ENCODE results near the gene EMX1.
A peak's percentile ranks its signal among the peaks of the same experiment; 100 is the strongest.

The EMX1 gene

GRCh38 chr2:72980535-72981217 lies 63.4 kb downstream of the EMX1 start:
- TF ChIP-seq, protein P1, sequence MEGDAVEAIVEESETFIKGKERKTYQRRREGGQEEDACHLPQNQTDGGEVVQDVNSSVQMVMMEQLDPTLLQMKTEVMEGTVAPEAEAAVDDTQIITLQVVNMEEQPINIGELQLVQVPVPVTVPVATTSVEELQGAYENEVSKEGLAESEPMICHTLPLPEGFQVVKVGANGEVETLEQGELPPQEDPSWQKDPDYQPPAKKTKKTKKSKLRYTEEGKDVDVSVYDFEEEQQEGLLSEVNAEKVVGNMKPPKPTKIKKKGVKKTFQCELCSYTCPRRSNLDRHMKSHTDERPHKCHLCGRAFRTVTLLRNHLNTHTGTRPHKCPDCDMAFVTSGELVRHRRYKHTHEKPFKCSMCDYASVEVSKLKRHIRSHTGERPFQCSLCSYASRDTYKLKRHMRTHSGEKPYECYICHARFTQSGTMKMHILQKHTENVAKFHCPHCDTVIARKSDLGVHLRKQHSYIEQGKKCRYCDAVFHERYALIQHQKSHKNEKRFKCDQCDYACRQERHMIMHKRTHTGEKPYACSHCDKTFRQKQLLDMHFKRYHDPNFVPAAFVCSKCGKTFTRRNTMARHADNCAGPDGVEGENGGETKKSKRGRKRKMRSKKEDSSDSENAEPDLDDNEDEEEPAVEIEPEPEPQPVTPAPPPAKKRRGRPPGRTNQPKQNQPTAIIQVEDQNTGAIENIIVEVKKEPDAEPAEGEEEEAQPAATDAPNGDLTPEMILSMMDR (IDR thresholded peaks at IDR 0.05; ENCODE audit: insufficient read depth, low read depth, low read length, missing control alignments) = no peak
- no peak overlapping the region for H3K4me3 ChIP-seq (ENCODE audit: low read length)
- DNase-seq (ENCODE audit: low read depth) = peak; percentile 68

DNA sequence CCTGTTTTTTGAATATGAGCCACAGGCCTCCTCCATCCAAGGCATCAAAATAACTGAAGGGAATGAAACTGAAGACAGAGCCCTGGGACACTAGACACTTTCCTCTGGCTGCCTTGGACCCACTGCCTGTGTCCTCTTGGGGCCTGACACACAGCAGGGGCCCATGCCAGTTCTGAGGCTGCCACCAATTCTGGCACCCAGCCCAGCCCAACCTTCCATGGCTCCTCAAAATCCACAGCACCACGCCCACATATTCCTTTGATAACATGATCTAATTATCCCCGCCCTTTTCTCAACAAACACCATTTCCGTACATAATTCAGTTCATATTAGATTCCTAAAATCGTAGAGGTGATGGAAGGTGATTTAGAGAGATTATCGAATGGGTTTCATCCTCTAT lies 64.2 kb downstream of the EMX1 start:
- H3K4me3 ChIP-seq (ENCODE audit: low read length) = no peak overlapping the region
- TF ChIP-seq, protein P1 (IDR thresholded peaks at IDR 0.05; ENCODE audit: insufficient read depth, low read depth, low read length, missing control alignments) = no peak
- DNase-seq (ENCODE audit: low read depth) = no peak

GRCh38 chr2:72982219-72982618 lies 64.9 kb downstream of the EMX1 start:
- H3K4me3 ChIP-seq (ENCODE audit: low read length) = no peak overlapping the region
- DNase-seq (ENCODE audit: low read depth) = no peak
- TF ChIP-seq, protein P1 (IDR thresholded peaks at IDR 0.05; ENCODE audit: insufficient read depth, low read depth, low read length, missing control alignments) = no peak

DNA sequence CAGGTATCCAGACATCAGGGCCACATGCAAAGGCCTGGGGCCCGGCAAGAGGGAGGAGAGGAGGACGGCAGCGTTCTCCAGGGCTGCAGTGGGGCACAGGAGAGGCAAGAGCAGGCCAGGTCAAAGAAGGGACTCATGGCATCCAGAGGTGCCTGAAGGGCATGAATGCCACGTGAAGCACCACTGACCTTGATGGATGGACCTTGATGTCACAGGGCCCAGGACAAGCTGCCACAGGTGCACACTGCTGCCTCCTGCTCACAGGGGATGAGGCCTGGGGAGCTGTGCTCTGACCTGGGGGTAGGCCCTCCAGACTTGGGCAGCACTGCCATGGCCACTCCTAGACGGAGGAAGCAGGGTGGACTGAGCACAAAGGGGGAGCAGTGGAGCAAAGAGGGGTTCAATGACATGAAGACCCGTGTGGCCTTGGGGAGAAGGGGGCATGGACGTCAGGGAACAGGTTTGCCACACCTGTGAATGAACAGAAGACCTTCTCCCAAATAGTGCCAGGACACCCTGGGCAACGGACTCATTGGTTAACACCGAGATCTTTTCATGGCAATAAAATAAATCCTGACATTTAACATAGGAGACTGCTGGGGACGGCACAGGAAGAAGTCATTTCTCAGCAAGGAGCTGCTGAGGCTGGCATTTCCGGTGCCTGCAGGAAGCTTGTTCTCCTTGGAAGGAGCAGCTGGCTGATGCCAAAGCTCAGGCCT lies 65.6 kb downstream of the EMX1 start:
- H3K4me3 ChIP-seq (ENCODE audit: low read length) = no peak overlapping the region
- TF ChIP-seq, protein P1 (IDR thresholded peaks at IDR 0.05; ENCODE audit: insufficient read depth, low read depth, low read length, missing control alignments) = no peak
- DNase-seq (ENCODE audit: low read depth) = no peak

- TF ChIP-seq, protein P1 (IDR thresholded peaks at IDR 0.05; ENCODE audit: insufficient read depth, low read depth, low read length, missing control alignments) = no peak
- no peak overlapping the region for H3K4me3 ChIP-seq (ENCODE audit: low read length)
- DNase-seq (ENCODE audit: low read depth) = no peak
Measured at GRCh38 chr2:72983500-72984161, 66.3 kb downstream of the EMX1 start.

DNA sequence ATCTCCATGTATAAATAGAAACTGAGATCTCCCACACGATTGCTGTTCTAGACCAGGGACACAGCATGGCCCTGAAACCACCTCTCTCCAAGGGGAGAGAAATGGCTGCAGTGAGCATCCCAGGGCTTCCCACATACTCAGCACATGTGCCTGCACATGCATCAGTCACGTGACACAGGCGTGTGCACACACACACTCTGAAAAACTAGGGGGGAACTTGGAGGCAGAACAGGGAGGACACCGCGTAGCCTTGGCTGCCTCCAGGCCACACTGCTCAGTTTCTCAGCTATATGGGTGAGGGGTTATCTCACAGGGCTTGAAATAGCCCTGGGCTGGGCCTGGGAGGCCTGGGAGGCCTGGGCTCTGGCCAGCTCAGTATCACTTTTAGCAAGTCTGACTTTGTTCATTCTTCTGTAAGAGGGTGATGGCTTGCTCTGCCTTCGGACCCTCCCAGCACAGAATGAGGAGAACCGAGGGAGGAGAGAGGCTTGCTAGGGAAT lies 66.9 kb downstream of the EMX1 start:
- TF ChIP-seq, protein P1 (IDR thresholded peaks at IDR 0.05; ENCODE audit: insufficient read depth, low read depth, low read length, missing control alignments) = no peak
- no peak overlapping the region for H3K4me3 ChIP-seq (ENCODE audit: low read length)
- DNase-seq (ENCODE audit: low read depth) = no peak

Measured in epithelial cell of esophagus (primary cell).